ENCODE results near the gene ROBO1. TPM values are rescaled to one million over a fixed set of nuclear protein-coding genes. Genes with fewer than 3 reads are reported as not detected.

The ROBO1 gene
- polyA plus RNA-seq, 1 donor (not counting 4 experiments of a cell fraction or from before 2014, with no cell fraction given): 27.1 TPM

- Histone ChIP-seq H3K9ac (ENCODE audit: control insufficient read depth, extremely low read depth, insufficient read depth, low read length) (no peak overlapping the region), H3K36me3 (ENCODE audit: control insufficient read depth in 2 of 2, extremely low read depth in 1 of 2, insufficient read depth in 2 of 2, low read length in 2 of 2) (no peaks in the 10 kb centered on the region), H4K20me1 (ENCODE audit: control insufficient read depth, extremely low read depth, insufficient read depth, low read length) (no peaks in the 10 kb centered on the region), H3K27ac (ENCODE audit: control insufficient read depth, insufficient read depth, low read length) (no peak overlapping the region), H3K4me3 (ENCODE audit: control insufficient read depth in 2 of 3, extremely low read depth in 1 of 3, insufficient read depth in 2 of 3, low read depth in 1 of 3, low read length in 3 of 3) (no peak overlapping the region), H3K4me2 (ENCODE audit: control insufficient read depth, extremely low read depth, insufficient read depth, low read depth, low read length) (no peak overlapping the region), H3K9me1 (ENCODE audit: control insufficient read depth, extremely low read depth, insufficient read depth, low read length) (no peaks in the 10 kb centered on the region), H3K79me2 (ENCODE audit: control insufficient read depth, insufficient read depth, low read length) (no peaks in the 10 kb centered on the region), H3K27me3 (ENCODE audit: control insufficient read depth, extremely low read depth, insufficient read depth, low read length) (no peaks in the 10 kb centered on the region), H3K9me3 (ENCODE audit: control insufficient read depth, low read depth, low read length) (no peaks in the 10 kb centered on the region), H2AFZ (ENCODE audit: control insufficient read depth, low read length) (no peak overlapping the region), H3K4me1 (ENCODE audit: control insufficient read depth, extremely low read depth, insufficient read depth, low read length) (no peaks in the 10 kb centered on the region)
- no peak for TF ChIP-seq CTCF (optimal IDR thresholded peaks at IDR 0.05 in 1 of 3, IDR thresholded peaks at IDR 0.05 in 1 of 3, conservative IDR thresholded peaks at IDR 0.05 in 1 of 3; ENCODE audit: extremely low read depth in 1 of 3, insufficient read depth in 2 of 3, low read length in 3 of 3)
- DNase-seq (ENCODE audit: low read depth, low spot score) (no peak), FAIRE-seq (no peak)
- dilution Hi-C loops (cut with MboI; ENCODE audit: extremely low pct_ligation_motif_present, low sequenced_read_pairs): no loop called here
These were observed 489.1 kb downstream of the ROBO1 start for GRCh38 chr3:79278681-79279080.

GRCh38 chr3:79268422-79268821 is 499.4 kb downstream of the ROBO1 start:
- dilution Hi-C loops (cut with MboI; ENCODE audit: extremely low pct_ligation_motif_present, low sequenced_read_pairs): no loop called here
- Histone ChIP-seq H3K9me1 (ENCODE audit: control insufficient read depth, extremely low read depth, insufficient read depth, low read length) (no peaks in the 10 kb centered on the region), H3K27ac (ENCODE audit: control insufficient read depth, insufficient read depth, low read length) (no peak overlapping the region), H3K9ac (ENCODE audit: control insufficient read depth, extremely low read depth, insufficient read depth, low read length) (no peak overlapping the region), H3K4me1 (ENCODE audit: control insufficient read depth, extremely low read depth, insufficient read depth, low read length) (no peaks in the 10 kb centered on the region), H3K4me2 (ENCODE audit: control insufficient read depth, extremely low read depth, insufficient read depth, low read depth, low read length) (no peak overlapping the region), H4K20me1 (ENCODE audit: control insufficient read depth, extremely low read depth, insufficient read depth, low read length) (no peaks in the 10 kb centered on the region), H2AFZ (ENCODE audit: control insufficient read depth, low read length) (no peak overlapping the region), H3K4me3 (ENCODE audit: control insufficient read depth in 2 of 3, extremely low read depth in 1 of 3, insufficient read depth in 2 of 3, low read depth in 1 of 3, low read length in 3 of 3) (no peak overlapping the region), H3K9me3 (ENCODE audit: control insufficient read depth, low read depth, low read length) (no peaks in the 10 kb centered on the region), H3K27me3 (ENCODE audit: control insufficient read depth, extremely low read depth, insufficient read depth, low read length) (no peaks in the 10 kb centered on the region), H3K36me3 (ENCODE audit: control insufficient read depth in 2 of 2, extremely low read depth in 1 of 2, insufficient read depth in 2 of 2, low read length in 2 of 2) (no peaks in the 10 kb centered on the region), H3K79me2 (ENCODE audit: control insufficient read depth, insufficient read depth, low read length) (no peaks in the 10 kb centered on the region)
- TF ChIP-seq EZH2 (IDR thresholded peaks at IDR 0.05; ENCODE audit: low read length) (no peak), CTCF (optimal IDR thresholded peaks at IDR 0.05 in 1 of 3, IDR thresholded peaks at IDR 0.05 in 1 of 3, conservative IDR thresholded peaks at IDR 0.05 in 1 of 3; ENCODE audit: extremely low read depth in 1 of 3, insufficient read depth in 2 of 3, low read length in 3 of 3) (no peak)
- FAIRE-seq (no peak), DNase-seq (ENCODE audit: low read depth, low spot score) (no peak)
